SK-N-SH treated with all-trans-retinoic acid at 6 μM for 48 hours (cell line): ENCODE measurements around the gene PKNOX2.

ENCODE experiments used
- ATAC-seq: fragments of 200-7000 bp; cut with Tn5 transposase; 3 replicates; pipeline ENCODE4 v1.9.1; 2020; ENCODE audit warnings: mild to moderate bottlenecking, moderate library complexity
- ARNTL ChIP-seq: fragments of 450-650 bp; formaldehyde crosslinking; IDR thresholded peaks from 2 replicates; pipeline ENCODE4 v1.5.0; 2020; ENCODE audit warnings: low read depth, mild to moderate bottlenecking, moderate library complexity, borderline replicate concordance
- BACH2 ChIP-seq: fragments of 250-450 bp; sonication (Bioruptor Pico); IDR thresholded peaks from 2 replicates; pipeline ENCODE4 v1.9.0; 2021; ENCODE audit warnings: mild to moderate bottlenecking, borderline replicate concordance
- CSDC2 ChIP-seq: fragments of 250-450 bp; sonication (Bioruptor Pico); IDR thresholded peaks from 2 replicates; pipeline ENCODE4 v1.5.0; 2020; ENCODE audit warnings: mild to moderate bottlenecking, moderate library complexity
- ESRRG ChIP-seq: fragments of 250-450 bp; sonication (Bioruptor Pico); IDR thresholded peaks from 2 replicates; pipeline ENCODE4 v1.6.1; 2021; ENCODE audit warnings: mild to moderate bottlenecking
- GLIS3 ChIP-seq: fragments of 250-450 bp; sonication (Bioruptor Pico); IDR thresholded peaks from 2 replicates; pipeline ENCODE4 v1.5.0; 2020; ENCODE audit warnings: mild to moderate bottlenecking, moderate library complexity
- ISL1 ChIP-seq: fragments of 250-450 bp; sonication (Bioruptor Pico); IDR thresholded peaks from 2 replicates; pipeline ENCODE4 v2.1.2; 2022; ENCODE audit warnings: mild to moderate bottlenecking, moderate library complexity
- OSR1 ChIP-seq: fragments of 250-450 bp; sonication (Bioruptor Pico); IDR thresholded peaks from 2 replicates; pipeline ENCODE4 v1.8.0; 2022; ENCODE audit warnings: moderate library complexity, mild to moderate bottlenecking, inconsistent platforms
- PPARA ChIP-seq: fragments of 250-450 bp; sonication (Bioruptor Pico); IDR thresholded peaks from 2 replicates; pipeline ENCODE4 v1.5.0; 2020; ENCODE audit warnings: mild to moderate bottlenecking, borderline replicate concordance
- RARB ChIP-seq: fragments of 250-450 bp; sonication (Bioruptor Pico); IDR thresholded peaks from 2 replicates; pipeline ENCODE4 v1.8.0; 2021; ENCODE audit warnings: mild to moderate bottlenecking, moderate library complexity
- SNAI2 ChIP-seq: fragments of 250-450 bp; sonication (Bioruptor Pico); IDR thresholded peaks from 2 replicates; pipeline ENCODE4 v1.5.0; 2020; ENCODE audit warnings: mild to moderate bottlenecking, moderate library complexity
- TCF4 ChIP-seq: fragments of 250-450 bp; sonication (Bioruptor Pico); IDR thresholded peaks from 2 replicates; pipeline ENCODE4 v1.8.0; 2021; ENCODE audit warnings: mild to moderate bottlenecking, moderate library complexity, borderline replicate concordance
- TOX ChIP-seq: fragments of 250-450 bp; sonication (Bioruptor Pico); IDR thresholded peaks from 2 replicates; pipeline ENCODE4 v1.8.0; 2021; ENCODE audit warnings: mild to moderate bottlenecking, moderate library complexity, borderline replicate concordance
- ZC3H10 ChIP-seq: fragments of 250-450 bp; sonication (Bioruptor Pico); IDR thresholded peaks from 2 replicates; pipeline ENCODE4 v1.5.1; 2021; ENCODE audit warnings: mild to moderate bottlenecking, moderate library complexity
- ZFP3 ChIP-seq: fragments of 250-450 bp; sonication (Bioruptor Pico); IDR thresholded peaks from 2 replicates; pipeline ENCODE4 v1.5.0; 2020; ENCODE audit warnings: mild to moderate bottlenecking, moderate library complexity
- ZFP30 ChIP-seq: fragments of 450-650 bp; formaldehyde crosslinking; IDR thresholded peaks from 2 replicates; pipeline ENCODE4 v1.5.0; 2022; ENCODE audit warnings: mild to moderate bottlenecking, moderate library complexity
- ZNF565 ChIP-seq: fragments of 450-650 bp; formaldehyde crosslinking; conservative IDR thresholded peaks from 2 replicates; pipeline ENCODE4 v1.5.0; 2020; ENCODE audit warnings: low read depth, mild to moderate bottlenecking, moderate library complexity
- ZNF70 ChIP-seq: fragments of 450-650 bp; formaldehyde crosslinking; IDR thresholded peaks from 2 replicates; pipeline ENCODE4 v1.5.0; 2020; ENCODE audit warnings: mild to moderate bottlenecking, moderate library complexity
- TF ChIP-seq, protein P1 (sequence below): fragments of 250-450 bp; sonication (Bioruptor Pico); IDR thresholded peaks from 2 replicates; pipeline ENCODE4 v1.8.0; 2020; ENCODE audit warnings: mild to moderate bottlenecking, moderate library complexity, borderline replicate concordance
- TF ChIP-seq, protein P2 (sequence below): fragments of 250-450 bp; sonication (Bioruptor Pico); IDR thresholded peaks from 2 replicates; pipeline ENCODE4 v1.5.1; 2020; ENCODE audit warnings: low read depth, mild to moderate bottlenecking, moderate library complexity
- TF ChIP-seq, protein P3 (sequence below): fragments of 250-450 bp; sonication (Bioruptor Pico); IDR thresholded peaks from 2 replicates; pipeline ENCODE4 v1.5.0; 2020; ENCODE audit warnings: mild to moderate bottlenecking, moderate library complexity
- TF ChIP-seq, protein P4 (sequence below): fragments of 250-450 bp; sonication (Bioruptor Pico); IDR thresholded peaks from 2 replicates; pipeline ENCODE4 v1.8.0; 2021; ENCODE audit warnings: low read depth, mild to moderate bottlenecking, moderate library complexity, borderline replicate concordance

Gene PKNOX2

DNA sequence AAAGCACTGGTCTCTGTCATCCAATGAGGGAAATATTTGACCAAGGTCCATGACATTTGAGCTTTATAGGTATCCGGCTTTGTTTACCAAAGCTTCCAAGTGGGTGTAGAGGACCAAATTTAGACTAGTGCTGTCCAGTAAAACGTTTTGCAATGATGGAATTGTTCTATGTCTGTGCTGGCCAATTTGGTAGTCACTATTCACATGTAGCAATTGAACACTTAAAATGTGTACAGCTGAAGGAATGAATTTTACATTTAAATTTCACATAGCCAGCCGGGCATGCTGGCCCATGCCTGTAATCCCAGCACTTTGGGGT is 118.0 kb downstream of the PKNOX2 start:
- TF ChIP-seq SNAI2 (no peak), ZNF70 (no peak), OSR1 (no peak), ZC3H10 (no peak), ARNTL (CRISPR knock-in tag) (no peak), TOX (CRISPR knock-in tag) (no peak), ZFP3 (CRISPR knock-in tag) (no peak), BACH2 (CRISPR knock-in tag) (no peak)
- TF ChIP-seq, protein P1, sequence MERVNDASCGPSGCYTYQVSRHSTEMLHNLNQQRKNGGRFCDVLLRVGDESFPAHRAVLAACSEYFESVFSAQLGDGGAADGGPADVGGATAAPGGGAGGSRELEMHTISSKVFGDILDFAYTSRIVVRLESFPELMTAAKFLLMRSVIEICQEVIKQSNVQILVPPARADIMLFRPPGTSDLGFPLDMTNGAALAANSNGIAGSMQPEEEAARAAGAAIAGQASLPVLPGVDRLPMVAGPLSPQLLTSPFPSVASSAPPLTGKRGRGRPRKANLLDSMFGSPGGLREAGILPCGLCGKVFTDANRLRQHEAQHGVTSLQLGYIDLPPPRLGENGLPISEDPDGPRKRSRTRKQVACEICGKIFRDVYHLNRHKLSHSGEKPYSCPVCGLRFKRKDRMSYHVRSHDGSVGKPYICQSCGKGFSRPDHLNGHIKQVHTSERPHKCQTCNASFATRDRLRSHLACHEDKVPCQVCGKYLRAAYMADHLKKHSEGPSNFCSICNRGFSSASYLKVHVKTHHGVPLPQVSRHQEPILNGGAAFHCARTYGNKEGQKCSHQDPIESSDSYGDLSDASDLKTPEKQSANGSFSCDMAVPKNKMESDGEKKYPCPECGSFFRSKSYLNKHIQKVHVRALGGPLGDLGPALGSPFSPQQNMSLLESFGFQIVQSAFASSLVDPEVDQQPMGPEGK (CRISPR knock-in tag) = no peak
- no peak for ATAC-seq

DNA sequence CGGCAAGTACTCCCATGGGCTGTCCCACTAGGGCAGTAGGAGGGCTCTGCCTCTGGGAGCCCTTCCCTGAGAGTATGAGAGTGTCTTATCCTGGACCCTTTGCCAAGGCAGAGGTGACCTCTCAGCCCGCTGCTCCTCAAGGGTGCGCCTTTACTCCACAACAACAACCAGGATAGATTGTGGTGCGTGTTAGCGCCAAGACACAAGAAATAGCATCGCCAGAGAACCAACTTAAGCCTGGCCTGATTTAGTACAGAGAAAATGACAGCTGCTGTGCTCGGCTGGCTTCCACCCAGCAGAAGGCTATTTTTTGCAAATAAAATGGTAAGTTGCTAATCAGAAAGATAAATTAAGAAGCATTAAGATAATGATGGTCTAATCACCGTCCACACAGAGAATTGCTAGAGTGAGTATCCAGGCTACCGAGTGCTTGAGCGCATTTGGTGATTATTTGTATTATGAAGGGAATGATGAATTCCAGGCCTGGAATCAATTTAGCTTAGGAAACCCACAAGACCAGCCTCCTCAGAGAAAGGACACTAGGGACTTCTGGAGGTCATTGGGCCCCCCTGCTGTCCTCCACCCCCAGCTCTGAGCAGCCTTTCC is 119.8 kb downstream of the PKNOX2 start:
- ATAC-seq = no peak
- TF ChIP-seq, protein P2, sequence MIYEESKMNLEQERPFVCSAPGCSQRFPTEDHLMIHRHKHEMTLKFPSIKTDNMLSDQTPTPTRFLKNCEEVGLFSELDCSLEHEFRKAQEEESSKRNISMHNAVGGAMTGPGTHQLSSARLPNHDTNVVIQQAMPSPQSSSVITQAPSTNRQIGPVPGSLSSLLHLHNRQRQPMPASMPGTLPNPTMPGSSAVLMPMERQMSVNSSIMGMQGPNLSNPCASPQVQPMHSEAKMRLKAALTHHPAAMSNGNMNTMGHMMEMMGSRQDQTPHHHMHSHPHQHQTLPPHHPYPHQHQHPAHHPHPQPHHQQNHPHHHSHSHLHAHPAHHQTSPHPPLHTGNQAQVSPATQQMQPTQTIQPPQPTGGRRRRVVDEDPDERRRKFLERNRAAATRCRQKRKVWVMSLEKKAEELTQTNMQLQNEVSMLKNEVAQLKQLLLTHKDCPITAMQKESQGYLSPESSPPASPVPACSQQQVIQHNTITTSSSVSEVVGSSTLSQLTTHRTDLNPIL (CRISPR knock-in tag) = no peak
- TF ChIP-seq, protein P3, sequence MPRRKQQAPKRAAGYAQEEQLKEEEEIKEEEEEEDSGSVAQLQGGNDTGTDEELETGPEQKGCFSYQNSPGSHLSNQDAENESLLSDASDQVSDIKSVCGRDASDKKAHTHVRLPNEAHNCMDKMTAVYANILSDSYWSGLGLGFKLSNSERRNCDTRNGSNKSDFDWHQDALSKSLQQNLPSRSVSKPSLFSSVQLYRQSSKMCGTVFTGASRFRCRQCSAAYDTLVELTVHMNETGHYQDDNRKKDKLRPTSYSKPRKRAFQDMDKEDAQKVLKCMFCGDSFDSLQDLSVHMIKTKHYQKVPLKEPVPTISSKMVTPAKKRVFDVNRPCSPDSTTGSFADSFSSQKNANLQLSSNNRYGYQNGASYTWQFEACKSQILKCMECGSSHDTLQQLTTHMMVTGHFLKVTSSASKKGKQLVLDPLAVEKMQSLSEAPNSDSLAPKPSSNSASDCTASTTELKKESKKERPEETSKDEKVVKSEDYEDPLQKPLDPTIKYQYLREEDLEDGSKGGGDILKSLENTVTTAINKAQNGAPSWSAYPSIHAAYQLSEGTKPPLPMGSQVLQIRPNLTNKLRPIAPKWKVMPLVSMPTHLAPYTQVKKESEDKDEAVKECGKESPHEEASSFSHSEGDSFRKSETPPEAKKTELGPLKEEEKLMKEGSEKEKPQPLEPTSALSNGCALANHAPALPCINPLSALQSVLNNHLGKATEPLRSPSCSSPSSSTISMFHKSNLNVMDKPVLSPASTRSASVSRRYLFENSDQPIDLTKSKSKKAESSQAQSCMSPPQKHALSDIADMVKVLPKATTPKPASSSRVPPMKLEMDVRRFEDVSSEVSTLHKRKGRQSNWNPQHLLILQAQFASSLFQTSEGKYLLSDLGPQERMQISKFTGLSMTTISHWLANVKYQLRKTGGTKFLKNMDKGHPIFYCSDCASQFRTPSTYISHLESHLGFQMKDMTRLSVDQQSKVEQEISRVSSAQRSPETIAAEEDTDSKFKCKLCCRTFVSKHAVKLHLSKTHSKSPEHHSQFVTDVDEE (CRISPR knock-in tag) = peak; percentile 14; the same call in 1 of the 2 replicates
- no peak for TF ChIP-seq CSDC2 (CRISPR knock-in tag)
- TF ChIP-seq, protein P4, sequence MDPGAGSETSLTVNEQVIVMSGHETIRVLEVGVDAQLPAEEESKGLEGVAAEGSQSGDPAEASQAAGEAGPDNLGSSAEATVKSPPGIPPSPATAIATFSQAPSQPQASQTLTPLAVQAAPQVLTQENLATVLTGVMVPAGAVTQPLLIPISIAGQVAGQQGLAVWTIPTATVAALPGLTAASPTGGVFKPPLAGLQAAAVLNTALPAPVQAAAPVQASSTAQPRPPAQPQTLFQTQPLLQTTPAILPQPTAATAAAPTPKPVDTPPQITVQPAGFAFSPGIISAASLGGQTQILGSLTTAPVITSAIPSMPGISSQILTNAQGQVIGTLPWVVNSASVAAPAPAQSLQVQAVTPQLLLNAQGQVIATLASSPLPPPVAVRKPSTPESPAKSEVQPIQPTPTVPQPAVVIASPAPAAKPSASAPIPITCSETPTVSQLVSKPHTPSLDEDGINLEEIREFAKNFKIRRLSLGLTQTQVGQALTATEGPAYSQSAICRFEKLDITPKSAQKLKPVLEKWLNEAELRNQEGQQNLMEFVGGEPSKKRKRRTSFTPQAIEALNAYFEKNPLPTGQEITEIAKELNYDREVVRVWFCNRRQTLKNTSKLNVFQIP = no peak
- TF ChIP-seq, protein P1 (CRISPR knock-in tag) = no peak
- TF ChIP-seq ISL1 (CRISPR knock-in tag) = no peak
- TF ChIP-seq TOX (CRISPR knock-in tag) = no peak
- TF ChIP-seq TCF4 = peak; percentile 42; the same call in 1 of the 2 replicates
- TF ChIP-seq BACH2 (CRISPR knock-in tag) = no peak
- no peak for TF ChIP-seq RARB (CRISPR knock-in tag)
- no peak for TF ChIP-seq OSR1
- no peak for TF ChIP-seq PPARA
- no peak for TF ChIP-seq ZNF565 (CRISPR knock-in tag)
- no peak for TF ChIP-seq ZNF70

GRCh38 chr11:125285844-125286243 is 121.3 kb downstream of the PKNOX2 start:
- ATAC-seq = no peak
- TF ChIP-seq, protein P1 (CRISPR knock-in tag) = no peak
- TF ChIP-seq ESRRG (CRISPR knock-in tag) (no peak), GLIS3 (no peak), ZFP30 (CRISPR knock-in tag) (no peak), PPARA (no peak), ARNTL (CRISPR knock-in tag) (no peak), ZNF565 (CRISPR knock-in tag) (no peak), TCF4 (no peak)
